GM06990 (cell line): ENCODE results near the gene MBD3L4.
"Not testable (repeated sequence)": the region's sequence is repeated elsewhere in the genome, so short reads cannot be mapped to it uniquely, and the experiment has no call there.

Experiments
- DNase-seq: peaks from one replicate; pipeline ENCODE4 v3.0.0-alpha.2; 2011; ENCODE audit not compliant: insufficient read length; ENCODE audit errors: extremely low read depth
- H3K27me3 ChIP-seq: replicated peaks from 2 replicates; pipeline ENCODE4 v1.6.0; 2011; ENCODE audit warnings: low read length; ENCODE audit not compliant: control insufficient read depth, insufficient read depth
- H3K36me3 ChIP-seq: 2 replicates; pipeline ENCODE4 v1.5.1; 2011; ENCODE audit warnings: low read length; ENCODE audit not compliant: control insufficient read depth, insufficient read depth
- H3K4me3 ChIP-seq: replicated peaks from 2 replicates; pipeline ENCODE4 v1.5.1; 2011; ENCODE audit warnings: low read depth, mild to moderate bottlenecking, control low read depth, low read length
- TF ChIP-seq, protein P1 (sequence below): IDR thresholded peaks from 2 replicates; pipeline ENCODE4 v1.5.1; 2011; ENCODE audit warnings: low read length, control low read depth, mild to moderate bottlenecking, inconsistent platforms; ENCODE audit not compliant: insufficient read depth, poor library complexity, severe bottlenecking

The MBD3L4 gene

GRCh38 chr19:7072541-7072940 lies 32.6 kb upstream of the MBD3L4 start:
- Histone ChIP-seq H3K4me3 (no peak overlapping the region), H3K36me3 (peaks cover 35% of the 10 kb centered on the region), H3K27me3 (no peaks in the 10 kb centered on the region)
- no peak for DNase-seq
- TF ChIP-seq, protein P1, sequence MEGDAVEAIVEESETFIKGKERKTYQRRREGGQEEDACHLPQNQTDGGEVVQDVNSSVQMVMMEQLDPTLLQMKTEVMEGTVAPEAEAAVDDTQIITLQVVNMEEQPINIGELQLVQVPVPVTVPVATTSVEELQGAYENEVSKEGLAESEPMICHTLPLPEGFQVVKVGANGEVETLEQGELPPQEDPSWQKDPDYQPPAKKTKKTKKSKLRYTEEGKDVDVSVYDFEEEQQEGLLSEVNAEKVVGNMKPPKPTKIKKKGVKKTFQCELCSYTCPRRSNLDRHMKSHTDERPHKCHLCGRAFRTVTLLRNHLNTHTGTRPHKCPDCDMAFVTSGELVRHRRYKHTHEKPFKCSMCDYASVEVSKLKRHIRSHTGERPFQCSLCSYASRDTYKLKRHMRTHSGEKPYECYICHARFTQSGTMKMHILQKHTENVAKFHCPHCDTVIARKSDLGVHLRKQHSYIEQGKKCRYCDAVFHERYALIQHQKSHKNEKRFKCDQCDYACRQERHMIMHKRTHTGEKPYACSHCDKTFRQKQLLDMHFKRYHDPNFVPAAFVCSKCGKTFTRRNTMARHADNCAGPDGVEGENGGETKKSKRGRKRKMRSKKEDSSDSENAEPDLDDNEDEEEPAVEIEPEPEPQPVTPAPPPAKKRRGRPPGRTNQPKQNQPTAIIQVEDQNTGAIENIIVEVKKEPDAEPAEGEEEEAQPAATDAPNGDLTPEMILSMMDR, result no peak

DNA sequence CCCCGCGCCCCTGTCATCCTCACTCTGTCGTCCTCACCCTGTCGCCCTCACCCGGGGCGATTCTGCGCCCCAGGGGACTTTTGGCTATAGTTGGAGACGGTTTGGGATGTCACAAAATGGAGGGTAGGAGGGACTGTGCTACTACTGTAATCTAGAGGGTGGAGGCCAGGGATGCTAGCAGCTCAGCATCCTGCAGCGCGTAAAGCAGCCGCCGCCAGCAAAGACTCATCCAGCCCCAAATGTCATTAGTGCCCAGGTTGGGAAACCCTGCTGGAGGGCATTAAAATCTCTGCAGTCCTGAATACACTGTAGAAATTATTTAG lies 29.9 kb upstream of the MBD3L4 start:
- TF ChIP-seq, protein P1, result no peak
- Histone ChIP-seq H3K27me3 (no peaks in the 10 kb centered on the region), H3K4me3 (peak overlapping the region; percentile 88), H3K36me3 (peaks cover 12% of the 10 kb centered on the region)
- DNase-seq, result no peak

- H3K4me3 ChIP-seq, result peak within 1 kb of the TSS; percentile 88
- DNase-seq, result peak; percentile 97
- H3K27me3 ChIP-seq, result no peaks in the 10 kb centered on the region
- TF ChIP-seq, protein P1, result no peak
- H3K36me3 ChIP-seq, result peaks cover 10% of the 10 kb centered on the region
These were observed 29.3 kb upstream of the MBD3L4 start, which contains the start of gene ZNF557 for GRCh38 chr19:7069042-7069903. Gene ZNF557, plus strand, starts transcription at chr19:7069703. Its CDS starts 5,372 bp downstream, at chr19:7075075.

DNA sequence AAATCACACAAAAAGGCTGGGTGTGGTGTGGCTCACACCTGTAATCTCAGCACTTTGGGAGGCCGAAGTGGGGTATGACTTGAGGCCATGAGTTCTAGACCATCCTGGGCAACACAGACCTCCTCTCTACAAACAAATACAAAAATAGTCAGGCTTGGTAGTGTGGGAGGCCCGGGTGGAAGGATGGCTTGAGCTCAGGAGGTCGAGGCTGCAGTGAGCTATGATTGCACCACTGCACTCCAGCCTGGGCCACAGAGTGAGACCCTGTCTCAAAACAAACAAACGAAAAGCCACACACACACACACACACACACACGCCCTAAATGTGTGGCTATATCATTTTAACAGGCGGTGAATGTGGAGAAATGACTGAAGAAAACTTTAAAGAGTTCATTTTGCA lies 28.6 kb upstream of the MBD3L4 start:
- no peak for DNase-seq
- no peak overlapping the region; the same call in 1 of the 2 replicates for H3K4me3 ChIP-seq
- no peaks in the 10 kb centered on the region for H3K27me3 ChIP-seq
- TF ChIP-seq, protein P1, result no peak
- H3K36me3 ChIP-seq, result peaks cover 9% of the 10 kb centered on the region

DNA sequence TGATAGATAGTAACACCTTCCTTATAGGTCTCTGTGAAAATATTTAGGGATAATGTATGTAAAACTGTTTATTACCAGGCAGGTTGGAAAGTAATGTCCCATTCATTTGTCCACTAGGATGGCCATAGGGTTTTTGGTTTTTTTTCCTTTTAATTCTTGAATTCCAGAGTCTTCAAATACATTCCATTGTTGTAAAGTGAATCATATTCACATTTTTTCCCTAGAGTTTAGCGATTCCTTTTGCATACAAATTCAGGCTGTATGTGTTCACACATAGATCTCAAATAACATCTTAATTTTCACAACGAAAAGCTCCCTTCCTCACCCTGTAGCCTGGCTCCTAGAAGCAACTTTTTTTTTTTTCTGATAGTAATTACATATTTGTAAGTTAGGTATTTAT lies 27.7 kb upstream of the MBD3L4 start:
- DNase-seq, result no peak
- no peak overlapping the region for H3K4me3 ChIP-seq
- TF ChIP-seq, protein P1, result no peak
- no peaks in the 10 kb centered on the region for H3K27me3 ChIP-seq
- H3K36me3 ChIP-seq, result peaks cover 5% of the 10 kb centered on the region

- not testable (repeated sequence) for DNase-seq, H3K36me3 ChIP-seq, H3K27me3 ChIP-seq, H3K4me3 ChIP-seq
These were observed 27.1 kb upstream of the MBD3L4 start for GRCh38 chr19:7067122-7067521.
